ENCODE measurements around the gene NR6A1. TPM values are rescaled to one million over a fixed set of nuclear protein-coding genes. Genes with fewer than 3 reads are reported as not detected.

NR6A1 gene
- total RNA-seq, 2 experiments from 2014 or later: 0.82 to 1.1 TPM

DNA sequence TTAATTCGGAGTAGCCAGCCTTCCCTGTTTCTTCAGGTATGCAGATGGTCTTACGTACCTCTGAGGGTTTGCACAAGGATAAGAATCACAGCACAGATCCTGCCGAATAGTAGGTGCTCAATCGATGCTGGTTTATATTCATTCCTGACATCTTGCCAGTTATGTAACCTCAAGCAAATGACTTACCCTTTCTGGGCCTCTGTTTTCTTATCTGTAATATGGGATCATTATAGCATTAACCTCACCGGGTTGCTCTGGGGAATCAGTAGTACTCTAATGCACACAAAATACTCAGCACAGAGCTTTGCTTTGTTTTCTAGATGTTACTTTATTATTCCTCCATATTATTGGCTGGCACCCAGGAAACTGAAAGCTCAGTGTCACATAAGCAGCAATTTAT lies 256.2 kb downstream of the NR6A1 start:
- Mint-ChIP-seq H3K27ac (no peak overlapping the region), H3K4me1 (peaks cover 2% of the 10 kb centered on the region), H3K27me3 (peaks cover 4% of the 10 kb centered on the region), H3K9me3 (ENCODE audit: low read depth) (no peaks in the 10 kb centered on the region), H3K36me3 (ENCODE audit: low read depth) (no peaks in the 10 kb centered on the region), H3K4me3 (no peak overlapping the region)
- DNase-seq (no peak), ATAC-seq (no peak)
- CTCF ChIA-PET: interaction anchor here (0.9 to 1.4 kb wide), 2 partner anchors 22 to 30 kb away, joined by 3 to 4 read pairs; no protein-coding TSS in a partner anchor
- intact Hi-C loops (cut with DNase I, micrococcal nuclease): no loop called here
- POLR2A ChIA-PET: no interaction called here

DNA sequence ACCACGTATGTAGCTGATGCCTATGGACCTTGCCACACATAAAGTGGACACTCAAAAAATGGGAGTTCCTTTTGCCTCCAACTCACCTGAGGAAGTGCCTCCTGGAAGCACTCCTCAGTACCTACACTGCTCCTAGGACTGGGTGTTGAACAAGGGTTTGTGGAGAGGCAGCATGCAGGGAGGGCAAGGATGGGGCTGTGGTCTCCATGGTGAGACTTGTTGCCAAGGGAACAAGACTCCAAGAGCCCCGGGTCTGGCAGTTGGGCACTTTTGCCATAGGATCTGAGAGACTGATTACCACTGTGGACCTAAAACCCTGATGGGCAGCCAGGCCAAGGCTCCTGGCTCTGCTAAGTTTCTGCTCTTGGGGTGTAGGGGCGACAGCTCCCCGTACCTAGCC lies 257.0 kb downstream of the NR6A1 start:
- no peak for DNase-seq
- no peak for ATAC-seq
- POLR2A ChIA-PET: no interaction called here
- H3K27me3 Mint-ChIP-seq: peaks cover 4% of the 10 kb centered on the region
- no peaks in the 10 kb centered on the region for H3K9me3 Mint-ChIP-seq (ENCODE audit: low read depth)
- H3K27ac Mint-ChIP-seq: no peak overlapping the region
- H3K4me1 Mint-ChIP-seq: peaks cover 2% of the 10 kb centered on the region
- H3K4me3 Mint-ChIP-seq: no peak overlapping the region
- CTCF ChIA-PET: interaction anchor here (0.9 kb wide), 1 partner anchor 30 kb away, joined by 4 read pairs; no protein-coding TSS in a partner anchor
- intact Hi-C loops (cut with DNase I, micrococcal nuclease): no loop called here
- no peaks in the 10 kb centered on the region for H3K36me3 Mint-ChIP-seq (ENCODE audit: low read depth)

DNA sequence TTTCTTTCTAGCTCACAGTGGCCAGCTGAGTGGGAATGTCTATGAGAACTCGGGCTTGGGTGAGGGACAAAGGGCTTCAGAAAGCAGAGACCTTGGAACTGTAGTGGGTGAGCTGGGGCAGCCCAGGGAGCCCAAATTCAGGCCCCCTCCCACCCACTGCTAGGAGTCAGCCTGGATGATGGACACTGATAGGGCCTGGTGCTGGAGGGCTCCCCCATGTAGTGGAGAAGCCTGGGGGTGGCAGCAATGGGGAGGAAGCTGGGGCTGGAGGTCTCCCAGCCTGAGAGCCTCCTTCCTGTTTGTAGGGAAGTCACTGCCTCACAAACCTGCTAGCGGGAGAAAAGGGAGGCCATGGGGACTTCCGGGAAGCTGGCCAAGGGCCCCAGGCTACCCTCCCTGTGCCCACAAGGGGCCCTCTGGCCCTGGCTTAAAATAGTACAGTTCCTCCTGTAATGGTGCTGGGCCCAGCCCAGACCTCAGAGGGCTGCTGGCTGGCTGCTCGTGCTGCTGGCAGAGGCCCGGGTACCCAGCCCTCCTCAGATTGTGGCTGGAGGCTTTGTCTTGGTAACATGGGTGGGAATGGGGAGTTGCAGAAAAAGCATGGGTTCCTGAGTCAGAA lies 257.6 kb downstream of the NR6A1 start:
- CTCF ChIA-PET: no interaction called here
- Mint-ChIP-seq H3K27ac (no peak overlapping the region), H3K9me3 (ENCODE audit: low read depth) (no peaks in the 10 kb centered on the region), H3K4me3 (no peak overlapping the region), H3K4me1 (peaks cover 2% of the 10 kb centered on the region), H3K27me3 (peaks cover 4% of the 10 kb centered on the region), H3K36me3 (ENCODE audit: low read depth) (no peaks in the 10 kb centered on the region)
- POLR2A ChIA-PET: no interaction called here
- ATAC-seq: no peak
- no peak for DNase-seq
- intact Hi-C loops (cut with DNase I, micrococcal nuclease): no loop called here

DNA sequence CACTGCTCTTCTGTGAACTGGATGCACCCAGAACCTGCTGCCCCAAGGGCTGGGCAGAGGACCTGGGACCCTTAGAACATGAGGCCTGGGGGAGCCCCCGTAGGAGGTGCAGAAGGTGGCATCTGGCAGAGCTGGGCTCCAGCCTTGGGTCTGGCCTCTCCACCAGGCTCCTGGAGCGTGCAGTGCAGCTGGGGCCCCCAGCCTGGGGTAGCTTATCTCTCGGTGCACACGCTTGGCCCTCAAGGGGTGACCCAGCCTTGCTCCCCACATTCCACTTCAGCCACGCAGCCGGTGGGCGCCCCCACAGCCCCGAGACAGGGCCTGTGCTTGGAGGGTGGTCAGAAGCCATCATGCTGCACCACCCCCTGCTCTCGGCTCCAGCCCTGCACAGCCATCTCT lies 258.3 kb downstream of the NR6A1 start:
- no peak for ATAC-seq
- POLR2A ChIA-PET: no interaction called here
- no peak overlapping the region for H3K27ac Mint-ChIP-seq
- H3K9me3 Mint-ChIP-seq (ENCODE audit: low read depth): no peaks in the 10 kb centered on the region
- H3K4me3 Mint-ChIP-seq: no peak overlapping the region
- intact Hi-C loops (cut with DNase I, micrococcal nuclease): no loop called here
- CTCF ChIA-PET: no interaction called here
- no peaks in the 10 kb centered on the region for H3K36me3 Mint-ChIP-seq (ENCODE audit: low read depth)
- DNase-seq: no peak
- peaks cover 4% of the 10 kb centered on the region for H3K27me3 Mint-ChIP-seq
- H3K4me1 Mint-ChIP-seq: peaks cover 2% of the 10 kb centered on the region

DNA sequence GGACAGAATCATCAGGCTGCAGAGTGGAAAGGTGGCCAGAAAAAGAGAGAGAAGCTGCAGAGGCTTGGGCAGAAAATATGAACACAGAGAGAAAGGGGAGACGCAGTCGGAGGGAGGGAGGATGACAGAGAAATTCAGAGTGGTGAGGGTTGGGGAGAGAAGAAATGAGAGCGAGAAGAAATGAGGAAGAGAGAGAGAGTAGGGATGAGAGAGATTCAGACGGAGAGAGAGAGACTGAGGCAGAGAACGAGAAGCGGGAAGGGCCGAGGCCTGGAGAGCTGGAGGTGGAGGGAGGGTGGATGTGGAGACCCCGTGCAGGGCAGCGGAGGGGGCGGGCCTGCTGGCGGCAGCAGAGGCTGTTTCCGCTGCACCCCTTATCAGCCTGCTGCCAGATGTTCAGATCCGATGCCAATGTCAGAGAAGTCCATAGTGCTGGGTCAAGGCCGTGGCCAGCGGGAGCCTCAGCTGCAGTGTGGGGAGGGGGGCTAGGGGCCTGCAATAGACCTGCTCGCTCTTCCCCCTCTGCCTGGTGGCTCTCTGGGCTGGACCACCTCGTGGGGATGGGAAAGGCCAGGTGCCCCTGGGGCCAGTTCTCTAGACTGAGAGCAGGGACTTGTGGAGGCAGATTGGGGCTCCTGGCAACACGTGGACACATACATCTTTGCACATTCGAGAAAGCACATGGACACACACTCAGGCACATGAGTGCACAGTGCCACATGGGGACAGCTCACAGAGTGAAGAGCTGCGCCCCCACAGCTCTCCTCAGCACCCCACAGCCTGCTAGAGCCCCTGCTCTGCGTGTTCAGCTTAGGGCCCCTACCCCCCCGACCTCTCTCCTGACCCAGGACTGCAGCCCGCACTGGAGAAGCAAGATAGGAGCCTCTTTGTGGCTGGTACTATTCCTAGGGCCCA lies 259.0 kb downstream of the NR6A1 start:
- H3K4me1 Mint-ChIP-seq: peaks cover 2% of the 10 kb centered on the region
- intact Hi-C loops (cut with DNase I, micrococcal nuclease): no loop called here
- ChIA-PET CTCF (no interaction called here), POLR2A (no interaction called here)
- DNase-seq (no peak), ATAC-seq (no peak)
- H3K36me3 Mint-ChIP-seq (ENCODE audit: low read depth): no peaks in the 10 kb centered on the region
- H3K27me3 Mint-ChIP-seq: peaks cover 4% of the 10 kb centered on the region
- H3K9me3 Mint-ChIP-seq (ENCODE audit: low read depth): no peaks in the 10 kb centered on the region
- H3K4me3 Mint-ChIP-seq: no peak overlapping the region
- no peak overlapping the region for H3K27ac Mint-ChIP-seq

DNA sequence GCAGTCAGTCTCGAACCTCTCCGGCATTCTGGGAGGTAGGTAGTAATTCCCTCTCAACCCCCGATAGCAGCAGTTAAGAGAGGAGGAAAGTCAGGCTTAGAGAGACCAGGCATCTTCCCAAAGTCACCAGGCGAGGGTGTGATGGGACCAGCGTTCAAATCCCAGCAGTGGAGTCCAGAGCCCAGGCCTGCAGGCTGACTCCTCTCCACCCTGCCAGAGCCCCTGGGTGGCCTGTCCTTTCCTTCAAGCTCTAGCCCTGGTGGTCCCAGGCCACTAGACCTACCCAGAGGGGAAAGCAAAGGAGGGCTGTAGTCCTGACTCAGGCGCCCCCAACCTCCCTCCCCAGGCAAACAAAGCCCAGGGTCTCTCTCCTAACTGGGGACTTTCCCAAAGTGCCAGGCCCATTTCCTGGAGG lies 259.7 kb downstream of the NR6A1 start:
- H3K27ac Mint-ChIP-seq: no peak overlapping the region
- ChIA-PET CTCF (no interaction called here), POLR2A (no interaction called here)
- no peak overlapping the region for H3K4me3 Mint-ChIP-seq
- intact Hi-C loops (cut with DNase I, micrococcal nuclease): no loop called here
- ATAC-seq (no peak), DNase-seq (no peak)
- H3K27me3 Mint-ChIP-seq: peaks cover 7% of the 10 kb centered on the region
- H3K9me3 Mint-ChIP-seq (ENCODE audit: low read depth): no peaks in the 10 kb centered on the region
- no peaks in the 10 kb centered on the region for H3K36me3 Mint-ChIP-seq (ENCODE audit: low read depth)
- H3K4me1 Mint-ChIP-seq: peaks cover 2% of the 10 kb centered on the region

DNA sequence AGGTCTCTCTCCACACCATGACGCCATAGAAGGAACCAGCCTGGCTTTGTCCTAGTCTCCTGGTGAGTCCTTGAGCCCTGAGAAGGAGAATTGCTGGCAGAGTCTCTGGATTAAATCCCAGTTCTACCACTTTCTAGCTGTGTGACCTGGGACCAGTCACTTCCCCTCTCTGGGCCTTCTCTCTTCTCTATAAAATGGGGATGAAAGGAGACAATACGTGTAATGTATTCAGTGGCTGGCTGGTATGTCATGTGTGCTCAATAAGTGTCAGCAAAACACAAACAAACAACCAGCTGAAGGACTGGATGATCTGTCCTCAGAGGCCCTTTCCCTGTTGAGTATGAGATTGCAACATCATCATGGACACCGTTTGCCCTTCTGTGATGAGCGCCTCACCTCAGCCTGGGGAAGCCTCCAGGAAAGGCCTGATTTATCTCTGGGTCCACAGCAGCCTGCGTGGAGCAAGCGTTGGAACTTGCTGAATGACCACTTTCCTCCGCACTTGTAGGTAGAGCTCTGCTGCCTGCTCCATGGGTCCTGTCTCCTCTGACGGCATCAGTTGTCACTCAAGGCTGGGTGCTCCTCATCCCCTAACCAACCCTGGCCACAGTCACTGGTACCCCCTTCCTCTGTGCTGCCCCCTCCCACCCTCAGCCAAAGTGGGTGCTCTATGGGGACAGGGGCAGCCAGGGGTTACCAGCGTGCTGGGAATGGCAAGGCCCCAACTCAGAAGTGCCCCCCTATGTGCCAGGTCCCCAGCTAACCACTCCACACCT lies 260.3 kb downstream of the NR6A1 start:
- Mint-ChIP-seq H3K27ac (no peak overlapping the region), H3K27me3 (peaks cover 9% of the 10 kb centered on the region), H3K9me3 (ENCODE audit: low read depth) (no peaks in the 10 kb centered on the region), H3K4me1 (peaks cover 2% of the 10 kb centered on the region), H3K4me3 (no peak overlapping the region), H3K36me3 (ENCODE audit: low read depth) (no peaks in the 10 kb centered on the region)
- ChIA-PET POLR2A (no interaction called here), CTCF (no interaction called here)
- ATAC-seq (no peak), DNase-seq (no peak)
- intact Hi-C loops (cut with DNase I, micrococcal nuclease): no loop called here

DNA sequence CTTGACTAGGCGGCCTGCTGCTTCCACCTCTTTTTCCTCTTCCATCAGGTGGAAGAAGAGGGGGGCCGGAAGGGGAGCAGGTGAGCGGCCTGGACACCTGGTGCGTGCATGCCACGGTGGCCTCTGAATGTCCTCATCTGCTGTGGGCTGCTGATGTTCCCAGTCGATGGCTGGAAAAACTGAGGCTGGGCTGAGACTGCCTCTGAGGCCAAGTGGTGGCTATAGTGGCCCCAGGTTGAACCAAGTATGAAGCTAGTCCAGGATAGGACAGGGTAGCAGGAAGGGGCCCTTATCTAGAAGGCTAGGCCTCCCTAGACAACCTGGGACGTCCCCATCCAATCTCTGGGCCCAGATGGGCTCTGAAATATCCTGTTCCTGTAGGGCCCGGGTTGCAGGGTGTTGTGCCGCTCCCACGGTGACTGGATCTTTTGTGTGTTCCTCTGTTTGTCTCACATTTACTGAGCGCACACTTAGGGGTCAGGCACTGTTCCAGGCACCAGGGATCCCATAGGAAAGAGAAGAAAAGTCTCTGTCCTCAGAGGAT lies 263.2 kb downstream of the NR6A1 start:
- POLR2A ChIA-PET: no interaction called here
- Mint-ChIP-seq H3K4me3 (no peak overlapping the region), H3K27ac (no peak overlapping the region), H3K9me3 (ENCODE audit: low read depth) (no peaks in the 10 kb centered on the region), H3K36me3 (ENCODE audit: low read depth) (peaks cover 3% of the 10 kb centered on the region), H3K4me1 (peaks cover 7% of the 10 kb centered on the region), H3K27me3 (peaks cover 19% of the 10 kb centered on the region)
- ATAC-seq: no peak
- CTCF ChIA-PET: no interaction called here
- intact Hi-C loops (cut with DNase I, micrococcal nuclease): no loop called here
- no peak for DNase-seq

DNA sequence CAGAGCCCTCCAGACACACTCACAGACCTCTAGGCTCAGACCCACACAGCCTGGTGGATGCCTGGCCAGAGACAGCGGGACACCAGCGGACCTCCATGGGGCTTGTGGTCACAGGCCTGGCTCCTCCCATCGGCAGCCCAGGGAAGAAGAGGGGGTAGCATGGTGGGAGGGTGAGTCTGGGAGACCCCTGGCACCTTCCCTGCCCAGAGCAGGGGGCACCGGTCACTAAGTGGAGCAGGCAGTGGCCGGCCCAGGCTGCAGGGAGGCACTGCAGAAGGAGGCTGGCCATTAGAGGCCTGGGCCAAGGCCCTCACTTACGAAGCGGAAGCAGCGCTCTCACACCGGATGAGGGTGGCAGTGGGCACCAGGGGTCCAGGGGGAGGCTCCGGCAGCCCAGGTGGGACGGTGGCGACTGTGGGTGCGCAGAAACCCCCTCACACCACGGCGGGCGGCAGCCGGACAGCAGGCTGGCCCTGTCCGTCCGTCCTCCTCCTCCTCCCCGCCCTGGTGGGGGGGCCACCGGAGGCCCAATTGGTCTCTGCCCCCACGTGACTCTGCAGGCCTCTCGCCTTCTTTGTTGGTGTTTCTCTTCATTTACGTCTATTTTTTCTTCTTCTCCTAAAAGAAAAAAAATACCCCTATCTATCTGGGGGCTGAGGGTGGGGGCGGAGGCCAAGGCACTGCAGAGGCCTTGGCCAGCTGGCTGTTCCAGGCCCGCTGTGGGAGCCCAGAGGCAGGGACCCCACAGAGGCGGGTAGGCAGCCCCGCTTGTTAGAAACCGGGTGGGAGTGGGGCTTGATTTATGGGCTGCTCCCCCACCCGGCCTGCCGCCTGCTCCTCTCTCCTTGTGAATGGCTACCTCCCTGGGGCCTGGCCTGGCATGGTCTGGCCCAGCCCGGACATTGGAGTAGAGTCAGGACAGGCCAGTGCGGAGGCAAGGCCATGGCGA lies 263.9 kb downstream of the NR6A1 start, which contains the start of gene NR5A1:
TSS of gene NR5A1 (minus strand) at position 469 of the 949 bp plus-strand sequence. CDS start 4,004 bp downstream, outside the sequence.
- CTCF ChIA-PET: no interaction called here
- Mint-ChIP-seq H3K9me3 (ENCODE audit: low read depth) (no peaks in the 10 kb centered on the region), H3K27me3 (peaks cover 19% of the 10 kb centered on the region)

DNA sequence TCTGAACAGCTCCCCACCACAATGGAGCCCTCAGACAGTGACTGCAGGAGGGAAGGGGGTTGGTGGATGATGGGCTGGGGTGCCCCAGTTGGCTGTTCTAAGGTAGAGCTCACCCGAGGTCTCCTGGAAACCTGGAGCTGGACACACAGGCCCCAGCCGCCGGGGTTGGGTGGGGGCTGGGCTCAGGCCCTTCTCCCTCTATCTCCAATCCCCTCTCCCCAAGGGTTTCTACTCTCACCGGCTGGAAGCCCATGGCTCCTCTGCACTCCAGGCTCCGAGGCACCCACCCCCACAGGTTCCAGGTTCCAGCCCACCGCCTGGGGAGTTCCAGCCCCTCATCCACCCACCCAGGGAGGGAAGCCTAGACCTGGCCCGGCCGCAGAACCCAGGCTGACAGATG lies 264.7 kb downstream of the NR6A1 start:
- peaks cover 21% of the 10 kb centered on the region for H3K27me3 Mint-ChIP-seq
- no peaks in the 10 kb centered on the region for H3K9me3 Mint-ChIP-seq (ENCODE audit: low read depth)
- ChIA-PET POLR2A (no interaction called here), CTCF (no interaction called here)
- intact Hi-C loops (cut with DNase I, micrococcal nuclease): no loop called here
- DNase-seq: no peak
- peaks cover 5% of the 10 kb centered on the region for H3K4me1 Mint-ChIP-seq
- H3K27ac Mint-ChIP-seq: no peak overlapping the region
- no peak for ATAC-seq
- H3K4me3 Mint-ChIP-seq: no peak overlapping the region
- H3K36me3 Mint-ChIP-seq (ENCODE audit: low read depth): peaks cover 3% of the 10 kb centered on the region

More for the DNA sequence above, 263.9 kb downstream of the NR6A1 start, which contains the start of gene NR5A1:
- Mint-ChIP-seq H3K4me1 (peaks cover 7% of the 10 kb centered on the region), H3K36me3 (ENCODE audit: low read depth) (peaks cover 3% of the 10 kb centered on the region), H3K4me3 (no peak within 1 kb of the TSS), H3K27ac (no peak within 1 kb of the TSS)
- intact Hi-C loops (cut with DNase I, micrococcal nuclease): no loop called here
- DNase-seq: no peak
- no peak for ATAC-seq
- POLR2A ChIA-PET: no interaction called here

DNA sequence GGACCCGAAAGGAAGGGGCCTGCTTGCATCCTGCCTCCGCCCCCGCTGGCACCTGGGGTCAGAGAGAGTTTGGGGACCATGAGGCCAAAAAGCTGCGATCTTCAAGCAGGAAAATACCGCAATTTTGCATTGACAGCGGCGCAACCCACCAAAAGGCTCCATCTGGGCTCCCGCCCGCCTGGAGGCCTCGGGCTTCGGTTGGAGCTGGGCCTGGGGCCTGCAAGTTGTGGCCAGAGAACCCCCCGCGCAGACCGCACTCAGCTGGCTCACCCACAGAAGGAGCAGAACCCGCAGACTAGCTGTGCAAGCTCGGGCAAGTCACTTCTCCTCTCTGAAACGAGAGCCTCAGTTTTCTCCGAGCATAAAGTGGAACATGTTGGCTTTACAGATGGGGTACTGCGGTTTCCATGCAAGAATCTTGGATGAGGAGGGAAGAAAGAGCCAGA lies 265.2 kb downstream of the NR6A1 start:
- DNase-seq (no peak), ATAC-seq (no peak)
- Mint-ChIP-seq H3K9me3 (ENCODE audit: low read depth) (no peaks in the 10 kb centered on the region), H3K4me1 (peaks cover 6% of the 10 kb centered on the region), H3K4me3 (no peak overlapping the region), H3K36me3 (ENCODE audit: low read depth) (peaks cover 3% of the 10 kb centered on the region), H3K27me3 (peaks cover 19% of the 10 kb centered on the region), H3K27ac (no peak overlapping the region)
- POLR2A ChIA-PET: no interaction called here
- intact Hi-C loops (cut with DNase I, micrococcal nuclease): no loop called here
- CTCF ChIA-PET: no interaction called here

Measured in activated CD4-positive, alpha-beta T cell treated with anti-CD3 and anti-CD28 coated beads for 36 hours (primary cell).